T1000 (cell line): Measurements from ENCODE around the gene ADAMTS16.

Experiments
- DNase-seq: peaks from one replicate; lab custom pipeline; 2025; ENCODE audit warnings: mixed read lengths; lab: John Stamatoyannopoulos, UW

The ADAMTS16 gene

GRCh38 chr5:5348135-5348534, 208.0 kb downstream of the ADAMTS16 start:
- no peak for DNase-seq

DNA sequence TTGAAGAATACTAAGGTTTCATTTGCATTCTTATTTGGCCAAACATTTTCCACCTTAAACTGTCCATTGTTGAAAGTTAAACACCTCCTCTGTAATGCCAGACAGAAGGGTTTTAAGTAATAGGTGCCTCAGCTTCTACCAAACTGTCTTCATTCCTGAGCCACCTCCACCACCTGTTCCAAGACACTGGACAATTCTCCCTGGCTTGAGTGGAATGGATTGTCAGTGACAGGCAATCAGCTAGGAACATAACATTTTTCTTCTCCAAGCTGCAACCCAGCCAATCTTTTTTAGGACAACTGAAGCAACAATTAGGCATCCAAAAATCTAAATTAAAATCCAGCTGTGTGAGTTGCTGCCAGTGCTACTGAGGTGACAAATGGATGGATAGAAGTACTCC, 208.4 kb downstream of the ADAMTS16 start:
- DNase-seq, result no peak

GRCh38 chr5:5350101-5350500, 210.0 kb downstream of the ADAMTS16 start:
- peak; percentile 30 for DNase-seq

GRCh38 chr5:5351288-5351979, 211.3 kb downstream of the ADAMTS16 start:
- peak; percentile 74 for DNase-seq

DNA sequence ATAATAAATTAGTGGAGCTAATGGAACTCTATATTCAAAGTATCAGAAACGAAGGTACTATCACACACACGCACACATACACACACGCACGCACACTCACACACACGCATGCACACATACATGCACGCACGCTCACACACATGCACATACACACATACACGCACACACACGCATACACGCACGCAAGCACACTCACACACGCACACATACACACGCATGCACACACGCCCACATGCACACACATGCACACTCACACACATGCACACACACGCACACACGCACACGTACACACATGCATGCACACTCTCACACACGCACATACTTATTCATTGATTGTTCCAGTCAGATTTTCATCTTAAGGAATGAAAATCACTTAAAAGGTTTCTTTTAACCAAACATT, 212.5 kb downstream of the ADAMTS16 start:
- DNase-seq, result no peak

DNA sequence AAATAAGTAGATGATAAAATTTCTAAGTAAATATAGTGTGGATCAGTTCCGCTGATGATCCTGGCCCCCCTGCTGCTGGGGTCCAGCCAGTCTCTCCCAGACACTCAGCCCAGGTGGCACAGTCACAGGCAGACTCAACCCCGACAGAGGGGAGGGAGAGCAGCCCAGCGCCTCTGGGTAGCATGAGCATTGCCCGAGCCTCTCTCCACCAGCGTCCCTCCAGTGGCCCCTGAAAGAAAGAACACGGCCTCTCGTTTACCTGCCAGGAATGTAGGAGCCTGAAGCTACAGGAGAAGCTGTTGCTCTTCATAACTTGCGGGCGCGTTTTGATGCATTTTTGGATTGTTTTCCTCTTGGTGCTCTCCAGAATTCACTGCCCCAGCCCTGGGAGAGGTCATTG, 213.6 kb downstream of the ADAMTS16 start:
- no peak for DNase-seq

DNA sequence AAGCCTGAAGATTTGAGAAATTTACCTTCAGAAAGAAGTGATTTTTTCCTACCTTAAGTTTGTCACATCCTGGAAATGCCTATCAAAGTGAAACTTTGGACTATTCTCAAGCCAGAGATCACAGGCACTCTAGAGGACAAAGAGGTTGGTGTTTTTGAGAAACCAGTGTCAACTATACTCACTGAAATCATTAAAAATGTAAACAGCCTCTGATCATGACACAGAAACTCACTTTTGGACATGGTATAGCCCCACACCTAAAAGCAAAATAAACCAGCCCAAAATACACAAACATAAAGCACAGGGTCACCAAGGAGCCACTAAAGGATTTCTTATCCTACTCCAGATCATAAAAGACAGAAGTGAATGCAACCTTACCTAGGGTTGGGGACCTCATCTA, 216.6 kb downstream of the ADAMTS16 start:
- no peak for DNase-seq

DNA sequence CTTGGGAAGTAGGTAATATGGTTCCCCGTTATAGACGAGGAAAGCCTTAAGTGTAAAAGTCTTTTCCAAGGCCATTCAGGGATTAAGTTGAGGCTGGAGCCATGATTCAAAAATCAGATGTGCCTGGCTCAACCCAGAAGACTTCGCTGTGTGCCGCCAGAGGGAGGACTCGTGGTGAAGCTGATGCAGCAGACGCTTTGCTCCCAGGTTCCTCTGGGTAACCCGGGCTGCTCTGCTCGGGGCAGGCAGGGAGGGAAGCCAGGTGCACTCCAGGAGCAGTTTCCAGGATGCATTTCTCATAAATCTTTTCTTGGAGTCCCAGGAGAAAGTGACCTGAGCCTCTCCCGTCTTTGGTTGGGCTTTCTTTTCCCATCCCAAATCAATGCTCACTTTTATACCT, 219.5 kb downstream of the ADAMTS16 start:
- no peak for DNase-seq

DNA sequence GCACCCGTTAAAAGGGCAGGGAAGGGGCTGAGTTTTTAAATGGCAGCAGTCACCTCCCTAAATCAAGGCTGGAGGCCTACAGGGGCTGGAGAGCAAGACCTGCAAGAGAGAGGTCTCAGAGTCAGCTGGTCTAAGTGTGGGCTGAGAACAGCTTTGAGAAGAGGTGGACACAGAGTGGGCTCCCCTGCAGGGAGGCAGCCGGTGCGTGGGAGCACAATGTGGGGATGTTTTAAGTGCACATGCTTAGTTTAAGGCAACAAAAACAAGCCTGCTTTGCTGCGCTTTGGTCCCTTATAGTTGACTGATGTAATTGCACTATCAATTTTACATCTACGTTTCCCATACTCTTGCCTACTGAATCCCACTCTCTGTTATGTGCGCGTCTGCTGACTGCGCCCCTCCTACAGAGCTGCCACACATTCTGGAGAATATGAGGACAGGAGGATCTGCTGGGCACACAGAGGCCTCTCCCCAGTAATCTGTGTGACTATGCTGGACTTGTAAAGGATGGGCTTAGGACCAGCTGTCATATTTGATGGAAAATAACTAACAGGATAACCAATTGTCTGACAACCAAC, 220.3 kb downstream of the ADAMTS16 start:
- DNase-seq, result no peak

- DNase-seq, result no peak
Measured at GRCh38 chr5:5360941-5361520, 220.9 kb downstream of the ADAMTS16 start.

- no peak for DNase-seq
Measured at GRCh38 chr5:5363045-5363444, 222.9 kb downstream of the ADAMTS16 start.

GRCh38 chr5:5364932-5365331, 224.8 kb downstream of the ADAMTS16 start:
- no peak for DNase-seq

DNA sequence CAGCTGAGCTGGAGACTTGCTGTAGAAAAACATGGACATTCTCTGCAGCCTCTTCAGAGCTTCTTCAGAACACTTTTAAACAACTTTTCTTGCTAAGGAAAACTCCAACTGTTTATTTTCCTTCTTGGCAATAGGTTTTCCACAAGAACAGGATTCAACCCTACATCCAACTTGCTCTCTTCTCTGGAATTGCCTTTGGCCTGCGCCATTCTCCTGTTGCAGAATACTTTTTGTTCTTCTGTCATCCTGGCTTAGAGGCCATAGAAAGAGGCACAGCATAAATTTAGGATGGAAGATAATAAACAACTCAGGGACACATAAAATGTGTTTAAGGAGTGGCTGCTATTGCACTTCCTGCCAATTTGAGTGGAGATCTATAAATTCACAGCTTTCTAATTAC, 227.6 kb downstream of the ADAMTS16 start:
- DNase-seq, result no peak

GRCh38 chr5:5369051-5369605, 229.0 kb downstream of the ADAMTS16 start:
- no peak for DNase-seq
